GM03348 (cell line): Measurements from ENCODE around the gene PLA2G5.

Experiments
- DNase-seq: peaks from one replicate; pipeline ENCODE4 v3.0.0; 2012; ENCODE audit warnings: low spot score

The PLA2G5 gene

GRCh38 chr1:20090119-20090518, 20.1 kb downstream of the PLA2G5 start:
- no peak for DNase-seq

DNA sequence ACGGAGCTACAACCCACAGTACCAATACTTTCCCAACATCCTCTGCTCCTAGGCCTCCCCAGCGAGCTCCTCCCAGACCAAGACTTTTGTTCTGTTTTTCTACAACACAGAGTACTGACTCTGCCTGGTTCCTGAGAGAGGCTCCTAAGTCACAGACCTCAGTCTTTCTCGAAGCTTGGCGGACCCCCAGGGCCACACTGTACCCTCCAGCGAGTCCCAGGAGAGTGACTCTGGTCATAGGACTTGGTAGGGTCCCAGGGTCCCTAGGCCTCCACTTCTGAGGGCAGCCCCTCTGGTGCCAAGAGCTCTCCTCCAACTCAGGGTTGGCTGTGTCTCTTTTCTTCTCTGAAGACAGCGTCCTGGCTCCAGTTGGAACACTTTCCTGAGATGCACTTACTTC, 20.6 kb downstream of the PLA2G5 start:
- DNase-seq: no peak

GRCh38 chr1:20093303-20093702, 23.3 kb downstream of the PLA2G5 start:
- DNase-seq: no peak

- peak; percentile 71 for DNase-seq
These were observed 24.0 kb downstream of the PLA2G5 start for GRCh38 chr1:20093940-20094391.

- DNase-seq: no peak
These were observed 25.8 kb downstream of the PLA2G5 start for GRCh38 chr1:20095564-20096434.

GRCh38 chr1:20096840-20097447, 26.9 kb downstream of the PLA2G5 start:
- no peak for DNase-seq

- DNase-seq: no peak
These were observed 29.5 kb downstream of the PLA2G5 start for GRCh38 chr1:20099533-20099932.

DNA sequence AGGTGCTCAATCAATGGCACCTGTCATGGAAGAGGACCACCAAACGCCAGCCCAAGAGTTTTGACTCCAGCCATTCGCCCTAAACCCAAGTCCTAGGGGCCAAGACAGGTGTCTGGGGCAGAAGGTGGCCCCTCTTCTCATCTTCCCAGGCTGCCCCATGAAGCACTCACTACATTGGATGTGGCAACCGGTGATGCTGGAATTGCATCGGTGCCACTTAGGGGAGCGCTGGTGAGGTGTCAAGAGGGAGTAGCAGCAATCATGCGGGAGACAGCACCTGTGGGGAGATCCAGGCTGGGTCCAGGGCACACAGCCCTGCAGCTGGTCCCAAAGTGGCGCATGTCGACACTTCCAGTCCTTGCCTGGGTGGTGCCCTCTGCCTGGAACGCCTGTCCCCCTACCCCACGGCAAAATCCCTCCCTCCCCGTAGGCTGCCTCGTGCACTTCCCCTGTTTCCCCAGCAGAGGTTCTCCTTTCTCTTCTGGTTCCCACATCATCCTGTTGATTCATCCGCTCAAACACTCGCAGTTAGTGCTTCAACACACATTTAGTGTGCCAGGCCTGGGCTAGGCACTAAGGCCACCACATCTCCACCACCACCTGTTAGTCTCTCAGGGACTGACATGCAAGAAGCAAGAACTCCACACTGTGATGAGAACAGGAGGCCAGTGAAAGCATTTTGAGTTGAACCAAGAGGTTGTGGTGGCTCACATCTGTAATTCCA, 30.8 kb downstream of the PLA2G5 start:
- peak; percentile 84 for DNase-seq

- peak; percentile 75 for DNase-seq
These were observed 32.9 kb downstream of the PLA2G5 start for GRCh38 chr1:20102875-20103274.

- DNase-seq: no peak
These were observed 35.9 kb downstream of the PLA2G5 start for GRCh38 chr1:20105856-20106255.

- DNase-seq: no peak
These were observed 37.4 kb downstream of the PLA2G5 start for GRCh38 chr1:20107351-20107750.

DNA sequence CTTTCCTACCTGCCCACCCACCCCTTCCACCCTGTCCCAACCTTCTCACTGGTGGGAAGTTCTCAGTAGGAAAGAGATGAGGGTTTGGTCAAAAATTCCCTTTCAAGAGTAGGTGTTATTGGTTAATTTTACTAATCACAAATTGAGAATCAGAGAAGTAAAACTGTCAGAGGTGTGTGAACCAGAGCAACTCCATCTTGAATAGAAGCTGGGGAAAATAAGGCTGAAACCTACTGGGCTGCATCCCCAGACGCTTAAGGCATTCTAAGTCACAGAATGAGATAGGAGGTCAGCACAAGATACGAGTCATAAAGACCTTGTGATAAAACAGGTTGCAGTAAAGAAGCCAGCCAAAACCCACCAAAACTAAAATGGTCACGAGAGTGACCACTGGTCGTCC, 37.8 kb downstream of the PLA2G5 start:
- DNase-seq: no peak

GRCh38 chr1:20108366-20109123, 38.6 kb downstream of the PLA2G5 start:
- DNase-seq: no peak

- DNase-seq: no peak
These were observed 39.3 kb downstream of the PLA2G5 start for GRCh38 chr1:20109223-20109856.

- peak; percentile 55 for DNase-seq
These were observed 40.7 kb downstream of the PLA2G5 start for GRCh38 chr1:20110679-20111078.

GRCh38 chr1:20111452-20111851, 41.5 kb downstream of the PLA2G5 start:
- no peak for DNase-seq

- DNase-seq: peak; percentile 23
These were observed 42.4 kb downstream of the PLA2G5 start for GRCh38 chr1:20112279-20113000.

GRCh38 chr1:20114021-20114648, 44.1 kb downstream of the PLA2G5 start:
- no peak for DNase-seq

- no peak for DNase-seq
These were observed 45.5 kb downstream of the PLA2G5 start for GRCh38 chr1:20115479-20115878.

GRCh38 chr1:20115916-20116315, 45.9 kb downstream of the PLA2G5 start:
- no peak for DNase-seq
